Small intestine (tissue), 7 donors: ENCODE measurements around the gene SLC66A2. TPM values are rescaled to one million over a fixed set of nuclear protein-coding genes. Genes with fewer than 3 reads are reported as not detected.

Experiments
- DNase-seq, 2 donors: peaks; one replicate each; pipeline versions ENCODE4 v3.0.0 to v3.0.0-alpha.2; 2013
- FAIRE-seq: peaks from 2 replicates; lab custom pipeline; 2012; peaks lifted over from hg19 to GRCh38; lab: Jason Lieb, UNC
- H3K27ac ChIP-seq, 3 donors: one replicate each; pipeline ENCODE4 v1.5.1; 2013; ENCODE audit warnings: low read length in 2 of 3, mild to moderate bottlenecking in 2 of 3, control low read depth in 1 of 3, inconsistent platforms in 1 of 3, low read depth in 1 of 3, moderate library complexity in 1 of 3
- H3K27me3 ChIP-seq, 3 donors: one replicate each; pipeline ENCODE4 v1.6.1; 2013; ENCODE audit warnings: low read length in 3 of 3, inconsistent platforms in 1 of 3; ENCODE audit not compliant: control insufficient read depth in 3 of 3, insufficient read depth in 3 of 3
- H3K36me3 ChIP-seq, 3 donors: one replicate each; pipeline ENCODE4 v1.6.1; 2013; ENCODE audit warnings: low read length in 3 of 3, inconsistent platforms in 1 of 3, low read depth in 1 of 3, mild to moderate bottlenecking in 1 of 3, moderate library complexity in 1 of 3; ENCODE audit not compliant: control insufficient read depth in 3 of 3, insufficient read depth in 2 of 3
- H3K4me1 ChIP-seq, 3 donors: one replicate each; pipeline ENCODE4 v1.6.1; 2013; ENCODE audit warnings: low read length in 2 of 3, inconsistent platforms in 1 of 3, low read depth in 1 of 3, mild to moderate bottlenecking in 1 of 3, moderate library complexity in 1 of 3; ENCODE audit not compliant: control insufficient read depth in 3 of 3, insufficient read depth in 2 of 3
- H3K4me3 ChIP-seq, 3 donors: one replicate each; pipeline ENCODE4 v1.5.1; 2013; ENCODE audit warnings: low read length in 3 of 3, control low read depth in 1 of 3, inconsistent platforms in 1 of 3, low read depth in 1 of 3, mild to moderate bottlenecking in 1 of 3, moderate library complexity in 1 of 3
- H3K9me3 ChIP-seq, 2 donors: one replicate each; pipeline ENCODE4 v1.6.1; 2013; ENCODE audit warnings: low read depth in 1 of 2, low read length in 1 of 2; ENCODE audit not compliant: control insufficient read depth in 2 of 2, insufficient read depth in 1 of 2
- WGBS, 3 donors: extraction: QIAGEN DNeasy Blood & Tissue Kit; methylation state at CpG; one replicate each; pipeline ENCODE4 v1.1.7; 2013; 5-methylcytosine and 5-hydroxymethylcytosine counted together
- polyA plus RNA-seq, 4 donors: library from polyadenylated mRNA; stranded (reverse) in 3 of 4; unstranded in 1 of 4; fragments of 200-250 nt in 3 of 4; fragments of 120-200 nt in 1 of 4; gene quantifications; one replicate each; pipeline versions ENCODE4 v1.2.1 to v1.2.3, GENCODE V29; 2013
- donor health status: healthy with polysubstance abuse.
- donor health status: control.
- donor health status: control.
- donor health status: Bipolar disorder and iron deficiency.
- donor health status: healthy.

The SLC66A2 gene
- polyA plus RNA-seq, 4 donors, result 15.0 to 30.3 (median 17.8) TPM

DNA sequence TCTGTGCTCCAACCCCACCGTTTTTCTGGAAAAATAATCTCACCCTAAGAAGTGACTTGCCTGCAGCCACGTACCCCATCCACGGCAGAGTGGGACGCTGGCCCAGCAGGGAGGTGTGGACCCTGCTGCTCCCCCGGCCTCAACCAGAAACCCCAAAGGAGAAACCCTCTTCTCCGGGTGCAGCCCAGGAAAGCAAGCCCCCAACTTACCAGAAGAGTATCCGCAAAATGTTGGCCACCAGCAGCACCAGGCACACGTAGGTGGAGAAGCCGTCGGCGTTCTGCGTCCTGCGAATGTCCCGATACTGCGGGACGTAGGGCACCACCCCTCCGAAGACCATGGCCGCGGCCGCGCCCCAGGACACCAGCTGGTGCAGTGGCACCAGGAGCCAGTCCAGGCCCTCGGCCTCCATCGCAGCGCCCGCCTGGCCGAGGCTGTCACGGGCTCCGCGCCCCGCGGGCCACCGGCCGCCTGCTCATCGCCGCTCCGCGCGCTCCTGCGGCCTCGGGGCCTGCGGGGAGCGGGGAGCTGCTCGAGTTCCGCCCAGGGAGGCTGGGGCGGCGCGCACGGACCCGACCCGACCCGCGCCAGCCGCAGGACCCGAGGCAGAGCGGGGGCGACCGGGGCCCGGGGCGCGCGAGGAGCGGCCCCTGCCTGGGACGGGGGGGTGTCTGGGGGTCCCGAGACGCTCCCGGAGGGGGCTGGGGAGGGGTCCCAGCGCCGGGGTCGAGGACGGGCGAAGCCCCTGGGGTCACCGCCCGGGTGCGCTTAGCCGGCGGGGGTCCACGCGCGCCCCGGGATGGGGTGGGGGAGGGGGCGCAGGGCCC lies 725 bp downstream of the SLC66A2 start:
- no peak for FAIRE-seq
- DNase-seq, result peak; percentile 38 to 70
- H3K9me3 ChIP-seq, result no peaks in the 10 kb centered on the region
- peak overlapping the region; percentile 45 to 95 (median 94) for H3K4me3 ChIP-seq
- no peaks in the 10 kb centered on the region for H3K27me3 ChIP-seq
- 4 to 8% (median 6%) methylated on average over 43 to 81 of the region's 81 CpGs for WGBS, 3 donors
- H3K4me1 ChIP-seq, result peaks cover 0 to 37% (median 10%) of the 10 kb centered on the region in 3 donors
- H3K27ac ChIP-seq, result peak overlapping the region in 1 of 3 donors; percentile 72
- peaks cover 0 to 12% (median 0%) of the 10 kb centered on the region in 3 donors for H3K36me3 ChIP-seq

- DNase-seq (no peak), FAIRE-seq (no peak)
- Histone ChIP-seq H3K27ac (peak overlapping the region in 1 of 3 donors; percentile 72), H3K4me3 (peak overlapping the region in 2 of 3 donors; percentile 44 to 94), H3K27me3 (no peaks in the 10 kb centered on the region), H3K4me1 (peaks cover 0 to 35% (median 10%) of the 10 kb centered on the region in 3 donors), H3K36me3 (peaks cover 0 to 19% (median 0%) of the 10 kb centered on the region in 3 donors), H3K9me3 (no peaks in the 10 kb centered on the region)
- 53 to 76% (median 70%) methylated on average over 12 of the region's 12 CpGs for WGBS, 3 donors
Measured at GRCh38 chr18:79949697-79950487, 1.6 kb downstream of the SLC66A2 start.

GRCh38 chr18:79948719-79949411 lies 2.6 kb downstream of the SLC66A2 start:
- H3K36me3 ChIP-seq, result peaks cover 0 to 22% (median 0%) of the 10 kb centered on the region in 3 donors
- H3K27me3 ChIP-seq, result no peaks in the 10 kb centered on the region
- 89 to 93% (median 93%) methylated on average over 23 of the region's 23 CpGs for WGBS, 3 donors
- FAIRE-seq, result no peak
- H3K4me3 ChIP-seq, result no peak overlapping the region
- DNase-seq, result no peak
- H3K27ac ChIP-seq, result no peak overlapping the region
- peaks cover 0 to 27% (median 10%) of the 10 kb centered on the region in 3 donors for H3K4me1 ChIP-seq
- H3K9me3 ChIP-seq, result no peaks in the 10 kb centered on the region

- H3K27me3 ChIP-seq, result no peaks in the 10 kb centered on the region
- DNase-seq, result peak in 1 of 2 donors; percentile 54
- no peaks in the 10 kb centered on the region for H3K9me3 ChIP-seq
- H3K36me3 ChIP-seq, result peaks cover 0 to 28% (median 0%) of the 10 kb centered on the region in 3 donors
- 78 to 89% (median 80%) methylated on average over 15 of the region's 15 CpGs for WGBS, 3 donors
- H3K4me3 ChIP-seq, result no peak overlapping the region
- peaks cover 0 to 24% (median 10%) of the 10 kb centered on the region in 3 donors for H3K4me1 ChIP-seq
- H3K27ac ChIP-seq, result no peak overlapping the region
- FAIRE-seq, result no peak
Measured at GRCh38 chr18:79947881-79948610, 3.4 kb downstream of the SLC66A2 start.

DNA sequence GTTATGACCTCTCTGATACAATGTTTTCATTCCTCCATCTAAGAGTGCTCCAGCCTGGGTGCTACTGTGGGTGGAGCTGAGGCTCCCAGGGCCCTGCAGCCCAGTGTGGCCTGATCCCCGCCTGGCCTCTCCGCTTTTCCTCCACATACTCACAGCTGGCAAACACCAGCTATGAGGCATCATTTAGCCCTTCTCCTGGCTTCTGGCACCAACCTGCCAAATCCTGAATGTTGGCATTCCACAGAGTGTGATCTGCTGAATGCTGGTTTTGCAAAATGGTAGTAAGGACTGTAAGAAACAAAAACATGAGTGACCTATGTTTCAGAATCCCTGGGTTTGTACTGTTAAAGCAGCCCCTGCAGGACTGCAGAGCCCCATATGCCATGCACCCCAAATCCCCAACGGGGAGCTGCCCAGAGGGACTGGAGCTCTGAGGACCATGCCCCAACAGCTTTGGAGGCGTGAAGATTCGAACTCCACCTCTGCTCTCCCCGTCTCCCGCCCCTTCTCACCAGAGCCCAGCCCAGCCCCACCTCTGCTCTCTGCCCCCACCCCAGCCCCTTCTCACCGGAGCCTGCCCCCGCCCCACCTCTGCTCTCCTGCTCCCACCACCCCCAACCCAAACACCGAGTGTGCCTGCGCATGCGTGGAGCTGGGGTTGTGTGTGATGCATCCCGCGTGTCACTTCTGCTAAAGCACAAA lies 4.2 kb downstream of the SLC66A2 start:
- Histone ChIP-seq H3K36me3 (peaks cover 0 to 35% (median 0%) of the 10 kb centered on the region in 3 donors), H3K27ac (no peak overlapping the region), H3K9me3 (no peaks in the 10 kb centered on the region), H3K4me3 (no peak overlapping the region), H3K27me3 (no peaks in the 10 kb centered on the region), H3K4me1 (peaks cover 0 to 21% (median 10%) of the 10 kb centered on the region in 3 donors)
- FAIRE-seq (no peak), DNase-seq (no peak)
- 90 to 92% (median 90%) methylated on average over 14 of the region's 14 CpGs for WGBS, 3 donors

GRCh38 chr18:79945118-79946042 lies 6.1 kb downstream of the SLC66A2 start:
- H3K27me3 ChIP-seq, result no peaks in the 10 kb centered on the region
- H3K36me3 ChIP-seq, result peaks cover 0 to 53% (median 2%) of the 10 kb centered on the region in 3 donors
- WGBS, 3 donors, result 82 to 91% (median 86%) methylated on average over 17 of the region's 17 CpGs
- DNase-seq (no peak), FAIRE-seq (no peak)
- H3K27ac ChIP-seq, result no peak overlapping the region
- H3K4me3 ChIP-seq, result no peak overlapping the region
- no peaks in the 10 kb centered on the region for H3K9me3 ChIP-seq
- H3K4me1 ChIP-seq, result peaks cover 0 to 20% (median 9%) of the 10 kb centered on the region in 3 donors

GRCh38 chr18:79944746-79945117 lies 6.7 kb downstream of the SLC66A2 start:
- Histone ChIP-seq H3K4me1 (peaks cover 0 to 15% (median 3%) of the 10 kb centered on the region in 3 donors), H3K27me3 (no peaks in the 10 kb centered on the region), H3K4me3 (no peak overlapping the region), H3K36me3 (peaks cover 0 to 57% (median 2%) of the 10 kb centered on the region in 3 donors), H3K27ac (no peak overlapping the region), H3K9me3 (no peaks in the 10 kb centered on the region)
- FAIRE-seq, result no peak
- WGBS, 3 donors, result 65 to 94% (median 76%) methylated on average over 3 of the region's 3 CpGs
- DNase-seq, result no peak
